HUDEP-2 (cell line): ENCODE data around the gene CTDSPL2.
"Not testable (repeated sequence)": the region's sequence is repeated elsewhere in the genome, so short reads cannot be mapped to it uniquely, and the experiment has no call there.

Experiments
- DNase-seq, 76 experiments: peaks; one replicate each; lab custom pipeline; 2025; ENCODE audit not compliant: unreplicated experiment in 76 of 76; lab: John Stamatoyannopoulos, UW

CTDSPL2 gene

DNA sequence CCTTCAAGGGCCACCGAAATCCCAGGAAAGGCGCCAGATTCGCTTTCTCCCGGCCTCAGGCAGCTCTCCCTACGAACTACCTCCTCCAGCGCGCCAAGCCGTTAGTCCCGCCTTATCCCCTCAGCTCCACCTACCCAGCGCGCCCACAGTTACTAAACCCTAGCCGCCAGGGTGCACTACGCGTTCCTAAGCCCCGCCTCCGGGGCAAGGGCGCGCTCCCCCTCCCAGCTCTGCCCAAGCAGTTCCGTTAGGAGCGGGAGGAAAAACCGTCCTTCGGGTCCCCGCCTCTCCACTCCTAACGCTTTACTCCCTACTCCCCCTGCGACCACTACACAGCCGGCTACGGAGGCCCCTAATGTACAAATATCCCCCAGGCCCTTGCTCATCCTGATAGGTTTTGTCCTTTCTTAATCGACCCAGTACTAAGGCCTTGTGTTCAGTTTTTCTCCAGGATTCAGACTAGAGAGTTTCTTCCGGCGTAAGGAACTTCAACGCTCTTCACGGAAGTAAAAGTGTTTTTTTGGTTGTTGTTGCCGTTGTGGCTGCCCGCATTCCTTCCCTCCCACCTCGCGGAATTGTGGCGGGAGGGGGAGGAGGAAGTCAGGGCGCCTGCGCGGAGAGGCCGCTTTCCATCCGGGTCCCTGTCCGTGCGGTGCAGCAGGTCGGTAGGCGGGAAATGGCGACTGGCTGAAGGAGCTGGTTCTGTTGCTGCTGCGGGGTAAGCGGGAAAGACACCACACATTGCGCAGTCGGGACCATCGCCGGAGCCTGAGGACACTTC lies at the start of gene CTDSPL2:
Gene CTDSPL2, plus strand, starts transcription at position 655 of the 781 bp plus-strand sequence. CDS start 31,386 bp downstream, outside the sequence.
- peak; percentile 30 to 97 (median 92) for DNase-seq

DNA sequence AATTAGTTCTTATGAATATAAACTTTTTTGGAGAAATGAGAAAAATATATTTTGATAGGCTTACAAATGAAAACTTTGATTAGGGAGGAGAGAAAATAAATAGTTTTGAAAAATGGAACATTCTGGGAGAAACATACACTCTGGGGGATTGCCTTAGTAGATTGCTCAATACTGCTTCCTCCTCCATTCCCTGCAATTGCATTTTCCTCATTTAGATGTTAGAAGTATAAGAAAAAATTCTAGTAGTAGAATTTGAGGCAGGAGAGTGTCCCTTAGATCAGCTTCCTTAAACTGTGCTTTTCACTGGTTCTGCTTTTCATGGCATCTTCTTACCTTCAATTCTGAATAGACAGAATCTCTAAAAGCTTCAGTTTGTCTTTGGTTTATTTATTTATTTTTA lies 46.2 kb upstream of the CTDSPL2 start:
- DNase-seq, result no peak

DNA sequence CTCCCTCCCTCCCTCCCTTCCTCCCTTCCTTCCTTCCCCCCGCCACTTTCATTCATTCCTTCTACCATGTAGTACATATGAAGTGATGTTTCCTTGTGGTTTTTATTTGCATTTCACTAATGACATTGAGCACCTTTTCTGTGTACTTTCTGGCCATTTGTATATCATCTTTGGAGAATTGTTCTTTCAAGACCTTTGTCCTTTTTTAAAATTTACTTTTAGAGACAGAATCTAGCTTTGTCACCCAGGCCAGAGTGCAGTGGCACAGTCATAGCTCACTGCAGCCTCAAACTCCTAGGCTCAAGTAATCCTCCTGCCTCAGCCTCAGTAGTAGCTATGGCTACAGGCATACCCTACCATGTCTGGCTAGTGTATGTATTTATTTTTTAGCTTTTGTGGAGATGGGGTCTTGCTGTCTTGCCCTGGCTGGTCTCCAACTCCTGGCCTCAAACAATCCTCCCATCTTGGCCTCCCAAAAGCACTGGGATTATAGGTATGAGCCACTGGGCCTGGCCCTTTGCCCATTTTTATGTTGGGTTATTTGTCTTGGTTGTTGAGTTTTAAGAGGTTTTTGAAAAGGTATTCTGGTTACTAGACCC lies 42.0 kb upstream of the CTDSPL2 start:
- DNase-seq, result no peak

DNA sequence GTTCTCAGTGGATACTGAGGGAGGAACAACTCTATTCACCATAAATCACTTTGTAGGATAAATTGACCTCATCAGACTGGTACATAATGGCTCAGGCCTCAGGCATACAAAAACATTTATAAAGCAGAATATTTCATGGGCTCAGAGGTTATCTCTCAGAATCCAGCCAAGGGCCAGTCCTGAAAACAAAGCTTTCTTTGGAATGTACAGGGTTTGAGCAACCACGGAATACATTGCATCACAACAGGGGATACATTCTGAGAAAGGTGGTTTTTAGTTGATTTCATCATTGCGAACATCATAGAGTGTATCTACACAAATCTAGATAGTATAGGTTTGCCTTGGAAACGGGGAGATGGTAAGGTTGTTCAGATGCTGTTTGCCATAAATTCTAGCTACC lies 33.4 kb upstream of the CTDSPL2 start:
- no peak for DNase-seq

DNA sequence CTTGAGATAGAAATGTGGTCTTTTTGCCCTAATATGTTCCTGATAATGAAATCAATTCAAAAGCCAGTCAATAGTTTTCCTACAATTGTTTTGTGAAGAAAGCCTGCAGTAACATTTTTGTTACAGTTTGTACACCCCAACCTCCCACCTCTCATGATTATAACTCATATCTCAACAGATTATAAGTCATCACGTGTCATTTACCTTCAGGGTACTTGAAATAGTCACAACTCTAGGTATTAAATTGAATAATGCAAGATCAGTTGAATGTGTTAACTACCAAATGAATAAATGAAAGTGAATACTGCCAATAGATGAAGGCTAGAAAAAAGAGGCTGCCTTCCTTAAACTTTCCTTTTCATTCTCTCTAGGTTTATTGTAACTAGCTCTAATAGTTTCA lies 32.9 kb upstream of the CTDSPL2 start:
- no peak for DNase-seq

DNA sequence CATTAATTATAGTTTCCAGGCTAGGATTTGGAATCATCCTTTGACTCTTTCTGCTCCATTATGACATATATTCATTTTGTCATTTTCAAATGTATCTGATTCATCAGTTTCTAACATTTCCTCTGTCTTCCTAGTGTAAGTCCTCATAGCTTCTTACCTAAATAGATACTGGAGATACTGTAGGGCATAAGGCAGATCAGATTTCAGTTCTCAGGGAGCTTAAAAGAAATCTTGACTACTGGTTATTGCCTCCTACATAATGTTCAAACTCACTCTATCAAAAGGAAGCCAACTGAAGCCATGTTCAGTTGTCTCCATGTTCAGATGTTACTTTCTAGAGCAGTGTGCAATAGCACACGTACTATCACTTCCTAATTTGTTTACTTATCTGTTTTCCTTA lies 29.6 kb upstream of the CTDSPL2 start:
- no peak for DNase-seq

DNA sequence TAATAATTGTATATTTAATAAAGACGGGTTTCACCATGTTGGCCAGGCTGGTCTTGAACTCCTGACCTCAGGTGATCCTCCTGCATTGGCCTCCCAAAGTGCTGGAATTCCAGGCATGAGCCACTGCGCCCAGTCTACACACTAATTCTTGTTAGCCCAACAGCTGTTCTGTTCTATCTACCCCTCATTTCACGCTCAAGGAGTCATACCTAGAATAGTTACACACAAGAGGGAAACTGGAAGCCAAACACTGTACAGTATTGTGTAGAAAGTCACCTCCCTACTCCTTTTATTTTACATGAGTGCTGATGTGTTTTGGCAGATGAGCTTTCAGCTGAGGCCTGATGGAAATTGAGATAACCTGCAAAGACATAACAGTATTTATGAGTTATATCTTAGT lies 13.4 kb upstream of the CTDSPL2 start:
- no peak for DNase-seq

DNA sequence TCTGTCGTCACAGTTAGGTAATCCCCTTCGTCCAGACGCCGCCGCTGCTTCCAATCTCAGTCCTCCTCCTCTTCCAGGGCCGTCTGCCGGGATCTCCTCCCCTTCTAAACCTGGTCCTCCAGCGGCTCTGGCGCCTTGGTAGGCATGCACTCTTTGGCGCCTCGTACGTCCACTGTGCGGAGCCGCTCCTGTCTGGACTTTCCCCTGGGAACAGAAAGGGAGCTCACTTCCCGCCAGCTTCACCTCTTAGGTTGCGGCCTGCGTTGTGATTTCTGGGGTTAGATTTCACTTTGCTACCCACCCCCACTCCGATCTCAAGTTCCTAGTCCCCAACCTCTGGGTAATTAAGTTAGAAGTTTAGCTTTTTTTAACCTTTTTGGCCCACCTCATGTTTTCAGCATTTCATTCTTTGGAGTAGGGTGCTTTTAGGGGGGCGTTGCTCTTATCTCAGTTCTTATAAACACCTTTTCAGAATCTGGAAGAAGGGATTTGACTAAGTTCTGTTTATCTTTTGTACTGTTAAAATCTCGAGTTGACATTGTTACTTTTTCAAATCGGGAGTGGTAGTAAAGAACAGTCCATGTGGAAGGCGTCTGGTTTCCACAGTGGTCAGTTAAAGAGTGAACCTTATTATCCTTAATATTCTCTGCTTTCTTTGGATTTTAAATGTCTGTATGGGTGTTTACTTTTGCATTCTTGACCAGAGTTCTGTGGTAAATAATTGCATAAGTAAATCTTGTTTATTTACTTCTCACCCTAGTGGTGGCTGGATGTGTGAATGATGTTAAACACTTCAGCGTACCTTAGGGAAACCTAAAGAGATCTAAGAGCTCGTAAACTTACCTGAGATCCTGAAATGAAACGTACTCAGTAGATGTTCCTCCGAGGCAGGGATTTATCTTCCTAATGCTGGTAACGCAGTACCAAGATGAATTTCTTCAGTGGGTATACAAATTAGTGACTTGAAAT lies 611 bp downstream of the CTDSPL2 start:
- DNase-seq, result peak in 4 of 76 experiments; percentile 38 to 62 (median 40)

DNA sequence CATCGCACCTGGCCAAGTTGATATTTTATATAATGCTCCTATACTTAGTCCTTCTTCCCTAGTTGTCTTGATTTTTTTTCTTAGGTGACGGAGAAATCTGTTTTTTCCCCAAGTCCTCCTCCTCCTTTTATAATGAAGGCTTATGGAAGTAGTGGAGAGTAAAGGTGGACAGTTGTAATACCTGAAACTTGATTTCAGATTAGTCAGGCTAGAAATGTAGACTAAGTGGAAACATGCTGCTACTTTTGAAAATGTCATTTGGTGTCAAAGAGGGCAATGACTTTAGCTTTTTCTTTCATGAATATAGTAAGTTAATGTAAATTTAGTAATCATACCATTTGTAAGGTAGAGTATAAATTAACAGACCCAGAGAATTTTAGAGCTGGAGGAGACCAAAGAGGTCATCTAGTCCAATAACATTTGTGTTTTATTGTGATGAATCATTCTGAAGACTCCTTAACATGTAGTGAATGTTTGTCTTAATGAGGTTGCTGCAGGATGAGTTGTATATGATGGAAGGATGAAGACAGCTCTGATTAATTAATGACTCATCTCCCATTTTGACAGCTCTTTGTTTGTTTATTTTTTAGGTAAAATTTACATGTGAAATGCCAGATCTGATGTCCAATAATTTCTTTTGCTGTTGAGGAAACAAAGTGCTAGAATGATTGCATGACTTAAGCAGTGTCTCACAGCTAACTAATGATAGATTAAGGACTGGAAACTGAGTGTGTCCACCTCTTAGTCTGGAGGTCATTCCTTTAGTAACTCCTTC lies 8.7 kb downstream of the CTDSPL2 start:
- no peak for DNase-seq

DNA sequence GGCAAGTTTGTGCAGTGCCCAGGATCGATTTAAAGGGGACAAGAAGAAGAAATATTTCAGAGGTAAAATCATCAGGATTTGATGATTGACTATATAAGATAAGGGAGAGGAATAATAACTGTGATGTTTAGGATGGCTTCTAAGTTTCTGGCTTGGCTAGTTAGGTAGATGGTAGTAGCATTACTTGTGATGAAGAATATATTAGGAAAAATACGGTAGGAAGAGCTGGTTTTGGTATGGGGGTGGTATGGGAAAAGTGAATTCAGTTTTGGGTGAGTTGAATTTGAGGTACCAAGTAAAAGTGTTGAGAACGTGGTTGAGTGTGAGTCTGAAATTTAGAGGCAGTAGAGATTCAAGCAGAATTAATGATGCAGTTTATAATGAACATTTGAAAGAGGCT lies 11.0 kb downstream of the CTDSPL2 start:
- DNase-seq, result no peak

DNA sequence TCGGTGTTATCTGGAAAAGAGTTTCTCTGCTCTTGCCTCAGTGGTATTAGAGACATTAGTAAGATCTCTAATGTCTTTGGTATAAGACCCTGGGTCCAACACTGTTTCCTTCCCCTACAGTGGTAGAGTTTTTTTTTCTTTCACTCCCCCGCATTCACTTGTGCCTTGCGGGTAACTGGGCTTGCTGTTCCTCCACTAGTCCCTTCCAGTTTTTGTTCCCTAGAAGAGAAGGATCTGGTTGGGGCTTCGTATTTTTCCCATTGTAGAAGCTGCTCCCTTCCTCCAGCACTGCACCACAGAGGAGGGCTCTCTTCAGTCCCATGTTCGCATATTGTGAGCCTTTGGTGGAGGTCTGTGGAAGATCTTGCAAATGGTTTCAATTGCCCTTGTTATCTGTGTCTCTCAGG lies 13.7 kb downstream of the CTDSPL2 start:
- DNase-seq, result peak in 7 of 76 experiments; percentile 0 to 47 (median 24)

DNA sequence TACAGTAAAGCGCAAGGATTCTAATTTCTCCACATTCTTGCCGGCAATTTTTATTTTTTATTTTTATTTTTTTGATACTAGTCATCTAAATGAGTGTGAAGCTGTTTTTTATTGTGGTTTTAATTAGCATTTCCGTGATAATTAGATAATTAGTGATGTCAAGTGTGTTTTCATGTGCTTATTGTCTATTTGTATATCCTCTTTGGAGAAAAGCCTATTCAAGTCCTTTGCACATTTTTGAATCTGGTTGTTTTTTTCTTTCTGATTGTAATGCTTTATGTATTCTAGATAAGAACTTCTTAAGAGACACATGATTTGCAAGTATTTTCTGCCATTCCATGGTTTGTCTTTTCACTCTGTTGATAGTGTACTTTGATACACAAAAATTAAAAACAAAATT lies 16.1 kb downstream of the CTDSPL2 start:
- no peak for DNase-seq

DNA sequence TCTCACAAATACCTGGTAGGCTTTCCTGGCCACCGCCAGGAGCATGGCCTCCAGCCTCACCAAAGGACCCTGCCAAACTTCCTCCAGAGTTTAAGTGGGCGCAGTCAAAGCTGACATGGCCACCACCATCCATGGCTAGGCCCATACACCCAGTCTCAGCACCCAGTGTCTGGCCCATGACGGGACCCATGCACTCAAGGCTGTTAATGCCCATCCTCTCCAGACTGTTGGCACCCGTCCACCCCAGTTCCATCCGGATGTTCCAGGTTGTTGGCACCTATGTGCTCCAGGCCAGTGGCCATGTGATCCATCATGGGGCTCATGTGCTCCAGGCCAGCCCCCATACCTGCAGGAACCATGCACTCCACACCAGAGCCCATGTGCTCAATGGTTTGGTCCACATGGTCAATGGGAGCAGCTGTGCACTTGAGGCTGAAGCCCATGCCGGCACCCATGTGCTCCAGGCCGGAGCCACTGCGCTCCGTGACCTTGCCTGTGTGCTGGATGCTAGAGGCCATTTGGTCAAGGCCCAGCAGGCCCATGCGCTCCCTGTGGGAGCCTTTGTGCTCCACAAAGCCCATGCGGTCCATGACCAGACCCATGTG lies 20.4 kb downstream of the CTDSPL2 start:
- no peak for DNase-seq

DNA sequence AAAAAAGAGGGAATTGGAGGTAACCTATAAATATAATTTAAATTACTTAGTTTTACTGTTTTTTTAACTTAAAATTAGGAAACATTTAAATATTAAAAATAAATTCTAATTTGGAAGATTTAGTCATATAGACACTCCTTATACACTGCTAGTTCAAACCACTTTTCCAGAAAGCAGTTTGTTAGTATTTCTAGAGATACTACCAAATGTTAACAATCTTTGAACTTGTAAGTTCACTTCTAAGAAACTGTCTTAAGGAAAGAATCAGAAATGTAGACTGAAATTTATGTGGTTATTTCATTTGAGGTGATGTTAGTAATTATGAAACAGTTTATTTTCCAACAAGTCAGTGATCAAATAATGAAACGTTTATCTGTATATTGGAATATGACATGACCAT lies 22.7 kb downstream of the CTDSPL2 start:
- DNase-seq, result no peak

DNA sequence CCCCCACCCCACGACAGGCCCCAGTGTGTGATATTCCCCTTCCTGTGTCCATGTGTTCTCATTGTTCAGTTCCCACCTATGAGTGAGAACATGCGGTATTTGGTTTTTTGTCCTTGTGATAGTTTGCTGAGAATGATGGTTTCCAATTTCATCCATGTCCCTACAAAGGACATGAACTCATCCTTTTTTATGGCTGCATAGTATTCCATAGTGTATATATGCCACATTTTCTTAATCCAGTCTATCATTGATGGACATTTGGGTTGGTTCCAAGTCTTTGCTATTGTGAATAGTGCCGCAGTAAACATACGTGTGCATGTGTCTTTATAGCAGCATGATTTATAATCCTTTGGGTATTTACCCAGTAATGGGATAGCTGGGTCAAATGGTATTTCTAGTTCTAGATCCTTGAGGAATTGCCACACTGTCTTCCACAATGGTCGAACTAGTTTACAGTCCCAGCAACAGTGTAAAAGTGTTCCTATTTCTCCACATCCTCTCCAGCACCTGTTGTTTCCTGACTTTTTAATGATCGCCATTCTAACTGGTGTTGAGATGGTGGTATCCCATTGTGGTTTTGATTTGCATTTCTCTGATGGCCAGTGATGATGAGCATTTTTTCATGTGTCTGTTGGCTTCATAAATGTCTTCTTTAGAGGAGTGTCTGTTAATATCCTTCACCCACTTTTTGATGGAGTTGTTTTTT lies 26.3 kb downstream of the CTDSPL2 start:
- DNase-seq, result not testable (repeated sequence)

DNA sequence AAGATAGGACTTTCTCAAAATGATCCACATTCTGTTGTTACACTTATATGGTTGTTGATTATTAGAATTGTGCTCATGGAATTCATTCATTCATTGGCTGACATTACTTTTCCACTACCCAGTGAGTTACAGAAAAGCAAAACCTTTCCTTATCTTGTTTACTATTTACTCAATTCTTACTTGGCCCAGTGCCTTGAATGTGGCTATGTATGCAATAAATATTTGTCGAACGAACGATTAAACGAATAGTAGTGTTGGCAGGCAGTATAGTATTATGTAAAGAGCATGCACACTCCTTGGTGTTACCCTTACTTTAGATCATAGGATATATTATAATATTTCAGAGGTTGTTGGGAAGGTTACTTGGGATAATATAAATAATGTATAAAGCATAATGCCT lies 31.0 kb downstream of the CTDSPL2 start:
- DNase-seq, result no peak

DNA sequence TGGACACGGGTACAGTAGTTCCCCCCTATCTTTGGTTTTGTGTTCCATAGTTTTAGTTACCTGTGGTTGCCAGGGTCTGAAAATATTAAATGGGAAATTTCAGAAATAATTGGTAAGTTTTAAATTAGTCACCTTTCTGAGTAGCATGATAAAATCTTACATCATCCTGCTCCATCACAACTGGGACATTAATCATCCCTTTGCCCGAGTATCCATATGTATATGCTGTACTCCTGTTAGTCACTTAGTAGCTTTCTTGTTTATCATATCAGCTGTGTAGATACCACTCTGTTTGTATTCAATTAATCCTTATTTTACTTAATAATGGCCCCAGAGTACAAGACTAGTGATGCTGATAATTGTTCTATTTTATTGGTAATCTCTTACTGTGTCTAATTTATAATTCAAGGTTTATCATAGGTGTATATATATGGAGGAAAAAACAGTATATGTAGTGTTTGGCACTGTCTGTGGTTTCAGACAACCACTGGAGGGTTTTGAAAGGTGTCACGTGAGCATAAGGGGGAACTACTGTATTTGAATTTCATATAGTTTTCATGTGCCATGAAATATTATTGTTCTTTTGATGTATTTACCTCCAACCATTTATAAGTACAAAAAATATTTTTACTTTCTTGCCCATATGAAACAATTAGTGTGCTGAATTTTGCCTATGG lies 41.4 kb downstream of the CTDSPL2 start:
- DNase-seq, result peak in 1 of 76 experiments; percentile 3

DNA sequence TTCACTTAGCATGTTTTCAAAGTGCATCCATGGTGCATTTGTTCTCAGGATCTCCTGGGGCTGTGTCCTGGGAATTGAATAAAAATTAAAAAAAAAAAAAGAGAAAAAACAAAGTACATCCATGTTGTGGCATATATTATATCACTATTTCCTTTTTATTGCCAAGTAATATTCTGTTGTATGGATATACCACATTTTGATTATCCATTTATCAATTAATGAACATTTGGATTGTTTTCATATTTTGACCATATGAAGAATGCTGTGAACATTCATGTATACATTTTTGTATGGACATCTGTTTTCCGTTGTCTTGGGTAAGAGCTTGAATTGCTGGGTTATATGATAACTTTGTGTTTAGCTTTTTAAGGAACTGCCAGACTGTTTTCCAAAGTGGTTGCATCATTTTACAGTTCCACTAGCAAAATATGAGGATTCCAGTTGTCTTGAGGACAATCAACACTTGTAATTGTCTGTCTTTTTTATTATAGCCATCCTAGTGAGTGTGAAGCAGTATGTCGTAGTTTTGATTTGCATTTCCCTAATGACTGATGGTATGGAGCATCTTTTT lies 44.5 kb downstream of the CTDSPL2 start:
- DNase-seq, result no peak

DNA sequence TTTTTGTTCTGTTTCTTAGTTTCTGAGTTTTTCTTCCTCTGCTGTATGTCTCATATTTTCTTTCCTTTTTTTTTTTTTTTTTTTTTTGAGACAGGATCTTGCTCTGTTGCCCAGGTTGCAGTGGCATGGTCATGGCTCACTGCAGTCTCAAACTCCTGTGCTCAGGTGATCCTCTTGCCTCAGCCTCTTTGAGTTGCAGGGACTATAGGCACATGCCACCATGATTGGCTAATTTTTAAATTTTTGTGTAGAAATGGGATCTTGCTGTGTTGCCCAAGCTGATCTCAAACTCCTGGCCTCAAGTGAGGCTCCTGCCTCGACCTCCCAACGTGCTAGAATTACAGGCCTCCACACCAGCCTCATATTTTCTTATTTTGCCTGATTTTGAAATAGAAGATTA lies 51.9 kb downstream of the CTDSPL2 start:
- no peak for DNase-seq
